GM23338 (cell line): Measurements from ENCODE around the gene CFI. TPM values are rescaled to one million over a fixed set of nuclear protein-coding genes. Genes with fewer than 3 reads are reported as not detected.

Source experiments
- ATAC-seq: fragments of 200-7000 bp; cut with Tn5 transposase; 3 replicates; pipeline ENCODE4 v1.9.1; 2020
- DNase-seq: peaks from one replicate; pipeline ENCODE4 v3.0.0-alpha.2; 2015; ENCODE audit warnings: low spot score
- H2AFZ ChIP-seq: fragments of 200-600 bp; sonication (generic); 2 replicates; pipeline ENCODE4 v1.8.0; 2016; ENCODE audit warnings: antibody characterized with exemption, mild to moderate bottlenecking, moderate library complexity
- H3F3A ChIP-seq: fragments of 200-600 bp; sonication (generic); replicated peaks from 2 replicates; pipeline ENCODE4 v1.8.0; 2017; ENCODE audit warnings: antibody characterized with exemption, mixed run types, low read depth
- H3K27ac ChIP-seq: fragments of 200-600 bp; sonication (generic); 2 replicates; pipeline ENCODE4 v1.6.1; 2016; ENCODE audit warnings: low read depth
- H3K27me3 ChIP-seq: fragments of 200-600 bp; sonication (generic); 2 replicates; pipeline ENCODE4 v1.8.0; 2016; ENCODE audit warnings: mild to moderate bottlenecking, mixed run types, moderate library complexity; ENCODE audit not compliant: insufficient read depth
- H3K36me3 ChIP-seq: fragments of 200-600 bp; sonication (generic); 2 replicates; pipeline ENCODE4 v1.8.0; 2016; ENCODE audit warnings: mild to moderate bottlenecking; ENCODE audit not compliant: insufficient read depth
- H3K4me1 ChIP-seq: fragments of 200-600 bp; sonication (generic); 2 replicates; pipeline ENCODE4 v1.8.0; 2016; ENCODE audit warnings: mild to moderate bottlenecking, moderate library complexity; ENCODE audit not compliant: insufficient read depth
- H3K4me2 ChIP-seq: fragments of 200-600 bp; sonication (generic); 2 replicates; pipeline ENCODE4 v1.7.1; 2017; ENCODE audit warnings: mixed run types
- H3K4me3 ChIP-seq: fragments of 200-600 bp; sonication (generic); 2 replicates; pipeline ENCODE4 v1.6.1; 2016; ENCODE audit warnings: mixed run types
- H3K79me2 ChIP-seq: fragments of 200-600 bp; sonication (generic); replicated peaks from 2 replicates; pipeline ENCODE4 v1.8.0; 2017; ENCODE audit warnings: mild to moderate bottlenecking; ENCODE audit not compliant: insufficient read depth
- H3K9me2 ChIP-seq: fragments of 200-600 bp; sonication (generic); 2 replicates; pipeline ENCODE4 v1.8.0; 2017; ENCODE audit not compliant: insufficient read depth
- H4K20me1 ChIP-seq: fragments of 200-600 bp; sonication (generic); replicated peaks from 2 replicates; pipeline ENCODE4 v1.8.0; 2017; ENCODE audit warnings: mild to moderate bottlenecking; ENCODE audit not compliant: insufficient read depth
- H3K27ac Mint-ChIP-seq: 2 replicates; pipeline ENCODE4 v1.8.0; 2020; ENCODE audit warnings: inconsistent platforms, mild to moderate bottlenecking, moderate library complexity, mixed read lengths
- H3K27me3 Mint-ChIP-seq: 3 replicates; pipeline ENCODE4 v1.8.0; 2022; ENCODE audit warnings: low read depth, mild to moderate bottlenecking, moderate library complexity, mixed read lengths, inconsistent platforms; ENCODE audit not compliant: insufficient read depth, poor library complexity
- H3K36me3 Mint-ChIP-seq: 3 replicates; pipeline ENCODE4 v1.8.0; 2021; ENCODE audit warnings: low read depth, mild to moderate bottlenecking, inconsistent platforms, moderate library complexity, mixed read lengths
- H3K4me1 Mint-ChIP-seq: 3 replicates; pipeline ENCODE4 v1.8.0; 2020; ENCODE audit warnings: mild to moderate bottlenecking, inconsistent platforms, mixed read lengths
- H3K4me3 Mint-ChIP-seq: 3 replicates; pipeline ENCODE4 v1.8.0; 2021; ENCODE audit warnings: moderate library complexity, mild to moderate bottlenecking, inconsistent platforms, mixed read lengths
- H3K9me3 Mint-ChIP-seq: 3 replicates; pipeline ENCODE4 v1.8.0; 2020; ENCODE audit warnings: moderate library complexity, mild to moderate bottlenecking, inconsistent platforms, mixed read lengths
- CREB1 ChIP-seq: fragments of 250-450 bp; sonication (Bioruptor Pico); IDR thresholded peaks from 2 replicates; pipeline ENCODE4 v1.5.0; 2020; ENCODE audit warnings: low read depth, mild to moderate bottlenecking, moderate library complexity
- CTCF ChIP-seq, 2 experiments: fragments of 200-600 bp in 1 of 2; sonication (generic) in 1 of 2; conservative IDR thresholded peaks; 2 replicates each; pipeline versions ENCODE4 v1.5.1 to v1.6.1; 2016 to 2017; ENCODE audit warnings: antibody characterized with exemption in 2 of 2, low read depth in 2 of 2, mild to moderate bottlenecking in 2 of 2, moderate library complexity in 1 of 2
- EZH2 ChIP-seq: fragments of 200-600 bp; sonication (generic); IDR thresholded peaks from one replicate; pipeline ENCODE4 v1.8.0; 2017; ENCODE audit warnings: antibody characterized with exemption, mild to moderate bottlenecking, low read depth; ENCODE audit not compliant: unreplicated experiment
- EZH2phosphoT487 ChIP-seq: fragments of 200-600 bp; sonication (generic); IDR thresholded peaks from one replicate; pipeline ENCODE4 v1.8.1; 2018; ENCODE audit warnings: antibody characterized with exemption; ENCODE audit not compliant: unreplicated experiment
- JUNB ChIP-seq: IDR thresholded peaks from one replicate; pipeline ENCODE4 v1.6.1; 2016; ENCODE audit warnings: antibody characterized with exemption; ENCODE audit not compliant: unreplicated experiment
- NANOG ChIP-seq: IDR thresholded peaks from 2 replicates; pipeline ENCODE4 v1.6.1; 2016; ENCODE audit warnings: antibody characterized with exemption, borderline replicate concordance
- POLR2AphosphoS5 ChIP-seq: IDR thresholded peaks from 2 replicates; pipeline ENCODE4 v1.6.1; 2016; ENCODE audit warnings: antibody characterized with exemption, low read depth
- REST ChIP-seq: IDR thresholded peaks from one replicate; pipeline ENCODE4 v1.6.1; 2018; ENCODE audit warnings: antibody characterized with exemption; ENCODE audit not compliant: unreplicated experiment
- ZNF114 ChIP-seq: fragments of 250-450 bp; sonication (Bioruptor Pico); IDR thresholded peaks from 2 replicates; pipeline ENCODE4 v1.5.0; 2020; ENCODE audit warnings: mild to moderate bottlenecking, moderate library complexity
- ZNF331 ChIP-seq: fragments of 250-450 bp; sonication (Bioruptor Pico); IDR thresholded peaks from 2 replicates; pipeline ENCODE4 v1.5.0; 2020; ENCODE audit warnings: low read depth, mild to moderate bottlenecking, moderate library complexity
- ZNF462 ChIP-seq: fragments of 250-450 bp; sonication (Bioruptor Pico); IDR thresholded peaks from 2 replicates; pipeline ENCODE4 v1.5.0; 2020; ENCODE audit warnings: mild to moderate bottlenecking, moderate library complexity
- polyA plus RNA-seq: library from polyadenylated mRNA; unstranded; fragments of >200 nt; fragmentation: Nextera tagmentation; extraction: Ambion mirVana; gene quantifications from 2 replicates; pipeline ENCODE4 v1.2.1, GENCODE V29; 2016
- total RNA-seq: library from RNA; depleted of rRNA; stranded (reverse); fragments of >200 nt; shearing (Covaris generic); gene quantifications from 2 replicates; pipeline ENCODE4 v1.2.3, GENCODE V29; 2014
- TF ChIP-seq, protein P1 (sequence below): IDR thresholded peaks from 2 replicates; pipeline ENCODE4 v1.6.1; 2016; ENCODE audit warnings: antibody characterized with exemption

CFI gene
- total and polyA plus RNA-seq, 2 experiments from 2014 or later: not detected

DNA sequence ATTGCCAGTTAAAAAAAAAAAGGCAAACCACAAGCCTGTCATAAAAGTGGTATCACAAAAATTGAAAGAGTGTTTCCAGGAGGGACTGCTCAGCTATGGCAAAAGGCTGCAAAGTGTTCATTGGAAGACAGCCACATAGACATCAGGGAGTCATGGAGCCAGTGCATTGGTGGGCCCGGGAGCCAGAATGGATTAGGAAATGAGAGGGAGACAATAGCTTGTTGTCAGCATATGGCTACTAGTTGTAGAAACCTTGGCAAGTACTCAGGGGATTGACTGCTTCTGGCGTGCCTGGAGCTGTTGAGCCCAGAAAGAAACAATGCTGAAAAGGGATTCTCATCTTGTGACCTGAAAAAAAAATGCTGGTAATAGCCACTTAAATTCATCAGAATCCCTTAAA lies 18.8 kb upstream of the CFI start:
- Histone ChIP-seq H3F3A (no peaks in the 10 kb centered on the region), H3K4me1 (0 out of 2 replicates have a peak, but pooled peaks cover 7% of the 10 kb centered on the region), H3K27me3 (no peaks in the 10 kb centered on the region), H3K4me3 (no peak overlapping the region), H3K9me2 (no peaks in the 10 kb centered on the region), H3K79me2 (peaks cover 57% of the 10 kb centered on the region), H3K27ac (no peak overlapping the region), H2AFZ (no peak overlapping the region), H3K4me2 (no peak overlapping the region), H4K20me1 (peaks cover 7% of the 10 kb centered on the region), H3K36me3 (peaks cover 42% of the 10 kb centered on the region)
- no peak overlapping the region for H3K27ac Mint-ChIP-seq
- no peak for ATAC-seq
- DNase-seq: no peak
- peaks cover 12% of the 10 kb centered on the region for H3K4me1 Mint-ChIP-seq
- no peak for TF ChIP-seq JUNB
- no peak for TF ChIP-seq ZNF114 (CRISPR knock-in tag)
- TF ChIP-seq EZH2: no peak
- TF ChIP-seq POLR2AphosphoS5: no peak
- no peak for TF ChIP-seq ZNF331 (CRISPR knock-in tag)
- TF ChIP-seq, protein P1, sequence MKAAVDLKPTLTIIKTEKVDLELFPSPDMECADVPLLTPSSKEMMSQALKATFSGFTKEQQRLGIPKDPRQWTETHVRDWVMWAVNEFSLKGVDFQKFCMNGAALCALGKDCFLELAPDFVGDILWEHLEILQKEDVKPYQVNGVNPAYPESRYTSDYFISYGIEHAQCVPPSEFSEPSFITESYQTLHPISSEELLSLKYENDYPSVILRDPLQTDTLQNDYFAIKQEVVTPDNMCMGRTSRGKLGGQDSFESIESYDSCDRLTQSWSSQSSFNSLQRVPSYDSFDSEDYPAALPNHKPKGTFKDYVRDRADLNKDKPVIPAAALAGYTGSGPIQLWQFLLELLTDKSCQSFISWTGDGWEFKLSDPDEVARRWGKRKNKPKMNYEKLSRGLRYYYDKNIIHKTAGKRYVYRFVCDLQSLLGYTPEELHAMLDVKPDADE: no peak
- TF ChIP-seq CREB1 (CRISPR knock-in tag): no peak
- TF ChIP-seq CTCF (conservative IDR thresholded peaks at IDR 0.05; ENCODE audit: low read depth in 2 of 2): no peak
- no peak for TF ChIP-seq ZNF462 (CRISPR knock-in tag)
- no peak for TF ChIP-seq NANOG
- TF ChIP-seq EZH2phosphoT487: no peak
- TF ChIP-seq REST: no peak
- H3K27me3 Mint-ChIP-seq: peaks cover 16% of the 10 kb centered on the region
- H3K4me3 Mint-ChIP-seq: no peak overlapping the region
- peaks cover 81% of the 10 kb centered on the region for H3K36me3 Mint-ChIP-seq
- H3K9me3 Mint-ChIP-seq: no peaks in the 10 kb centered on the region; the same call in 2 of the 3 replicates
